ENCODE data around the gene TCTN2.

TCTN2 gene

GRCh38 chr12:123744836-123745235, 73.9 kb downstream of the TCTN2 start:
- H3K4me1 ChIP-seq (ENCODE audit: insufficient read depth, poor library complexity, severe bottlenecking): no peaks in the 10 kb centered on the region
- H3K36me3 ChIP-seq (ENCODE audit: low read depth): peaks cover 38% of the 10 kb centered on the region
- H3K9me3 ChIP-seq (ENCODE audit: severe bottlenecking): no peaks in the 10 kb centered on the region
- TF ChIP-seq CTCF (IDR thresholded peaks at IDR 0.05; ENCODE audit: poor library complexity, severe bottlenecking): peak; percentile 20
- ATAC-seq (ENCODE audit: low read depth) (no peak), DNase-seq (ENCODE audit: low spot score) (no peak)
- no peak overlapping the region for H3K4me3 ChIP-seq (ENCODE audit: severe bottlenecking)
- H3K27ac ChIP-seq (ENCODE audit: poor library complexity, severe bottlenecking): no peak overlapping the region
- H3K27me3 ChIP-seq (ENCODE audit: insufficient read depth, poor library complexity, severe bottlenecking): no peaks in the 10 kb centered on the region

GRCh38 chr12:123747309-123747708, 76.4 kb downstream of the TCTN2 start:
- Histone ChIP-seq H3K27me3 (ENCODE audit: insufficient read depth, poor library complexity, severe bottlenecking) (no peaks in the 10 kb centered on the region), H3K36me3 (ENCODE audit: low read depth) (peaks cover 54% of the 10 kb centered on the region)
- no peak for TF ChIP-seq CTCF (IDR thresholded peaks at IDR 0.05; ENCODE audit: poor library complexity, severe bottlenecking)

GRCh38 chr12:123748161-123748560, 77.2 kb downstream of the TCTN2 start:
- Histone ChIP-seq H3K9me3 (ENCODE audit: severe bottlenecking) (no peaks in the 10 kb centered on the region), H3K27ac (ENCODE audit: poor library complexity, severe bottlenecking) (no peak overlapping the region), H3K36me3 (ENCODE audit: low read depth) (peaks cover 56% of the 10 kb centered on the region), H3K27me3 (ENCODE audit: insufficient read depth, poor library complexity, severe bottlenecking) (no peaks in the 10 kb centered on the region), H3K4me1 (ENCODE audit: insufficient read depth, poor library complexity, severe bottlenecking) (no peaks in the 10 kb centered on the region), H3K4me3 (ENCODE audit: severe bottlenecking) (no peak overlapping the region)
- ATAC-seq (ENCODE audit: low read depth) (no peak), DNase-seq (ENCODE audit: low spot score) (no peak)
- no peak for TF ChIP-seq CTCF (IDR thresholded peaks at IDR 0.05; ENCODE audit: poor library complexity, severe bottlenecking)

More at GRCh38 chr12:123747309-123747708, 76.4 kb downstream of the TCTN2 start:
- no peak overlapping the region for H3K27ac ChIP-seq (ENCODE audit: poor library complexity, severe bottlenecking)
- ATAC-seq (ENCODE audit: low read depth): no peak
- DNase-seq (ENCODE audit: low spot score): no peak
- H3K4me3 ChIP-seq (ENCODE audit: severe bottlenecking): no peak overlapping the region
- H3K4me1 ChIP-seq (ENCODE audit: insufficient read depth, poor library complexity, severe bottlenecking): no peaks in the 10 kb centered on the region
- no peaks in the 10 kb centered on the region for H3K9me3 ChIP-seq (ENCODE audit: severe bottlenecking)

- no peak for DNase-seq (ENCODE audit: low spot score)
Measured at GRCh38 chr12:123748661-123749060, 77.7 kb downstream of the TCTN2 start.

More at GRCh38 chr12:123748661-123749060, 77.7 kb downstream of the TCTN2 start:
- peak; percentile 49; the same call in 1 of the 3 replicates for ATAC-seq (ENCODE audit: low read depth)
- Histone ChIP-seq H3K9me3 (ENCODE audit: severe bottlenecking) (no peaks in the 10 kb centered on the region), H3K4me3 (ENCODE audit: severe bottlenecking) (no peak overlapping the region), H3K27ac (ENCODE audit: poor library complexity, severe bottlenecking) (no peak overlapping the region), H3K27me3 (ENCODE audit: insufficient read depth, poor library complexity, severe bottlenecking) (no peaks in the 10 kb centered on the region), H3K36me3 (ENCODE audit: low read depth) (peaks cover 55% of the 10 kb centered on the region), H3K4me1 (ENCODE audit: insufficient read depth, poor library complexity, severe bottlenecking) (no peaks in the 10 kb centered on the region)
- no peak for TF ChIP-seq CTCF (IDR thresholded peaks at IDR 0.05; ENCODE audit: poor library complexity, severe bottlenecking)

Data from RWPE2 (cell line).